ENCODE results near the gene PLPPR1.

DNA sequence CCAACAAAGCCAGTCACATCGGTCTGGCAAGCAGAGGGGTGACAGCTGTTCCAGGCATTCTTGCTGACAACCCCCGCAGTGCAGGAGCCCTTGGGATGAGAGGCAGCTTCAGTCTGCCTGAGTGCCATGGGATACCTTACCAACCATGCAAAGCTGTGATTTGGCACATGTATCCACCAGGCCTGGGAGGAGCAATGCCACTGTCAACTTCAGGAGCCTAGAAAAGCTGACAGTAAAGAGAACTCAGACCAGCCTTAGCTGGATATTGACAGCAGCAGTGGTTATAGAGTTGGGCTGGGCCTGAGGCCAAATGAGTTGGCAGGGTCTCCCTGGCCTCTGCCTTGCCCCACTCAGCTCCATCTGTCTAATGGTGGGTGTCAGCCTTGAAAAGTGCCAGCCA, 10.1 kb upstream of the PLPPR1 start:
- TF ChIP-seq, protein P1, sequence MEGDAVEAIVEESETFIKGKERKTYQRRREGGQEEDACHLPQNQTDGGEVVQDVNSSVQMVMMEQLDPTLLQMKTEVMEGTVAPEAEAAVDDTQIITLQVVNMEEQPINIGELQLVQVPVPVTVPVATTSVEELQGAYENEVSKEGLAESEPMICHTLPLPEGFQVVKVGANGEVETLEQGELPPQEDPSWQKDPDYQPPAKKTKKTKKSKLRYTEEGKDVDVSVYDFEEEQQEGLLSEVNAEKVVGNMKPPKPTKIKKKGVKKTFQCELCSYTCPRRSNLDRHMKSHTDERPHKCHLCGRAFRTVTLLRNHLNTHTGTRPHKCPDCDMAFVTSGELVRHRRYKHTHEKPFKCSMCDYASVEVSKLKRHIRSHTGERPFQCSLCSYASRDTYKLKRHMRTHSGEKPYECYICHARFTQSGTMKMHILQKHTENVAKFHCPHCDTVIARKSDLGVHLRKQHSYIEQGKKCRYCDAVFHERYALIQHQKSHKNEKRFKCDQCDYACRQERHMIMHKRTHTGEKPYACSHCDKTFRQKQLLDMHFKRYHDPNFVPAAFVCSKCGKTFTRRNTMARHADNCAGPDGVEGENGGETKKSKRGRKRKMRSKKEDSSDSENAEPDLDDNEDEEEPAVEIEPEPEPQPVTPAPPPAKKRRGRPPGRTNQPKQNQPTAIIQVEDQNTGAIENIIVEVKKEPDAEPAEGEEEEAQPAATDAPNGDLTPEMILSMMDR (IDR thresholded peaks at IDR 0.05) = no peak
- no peak for TF ChIP-seq EZH2phosphoT487 (IDR thresholded peaks at IDR 0.05)

Measured in neural progenitor cell (in vitro differentiated cells).